ENCODE measurements around the gene NWD2.

- TF ChIP-seq CTCF (IDR thresholded peaks at IDR 0.05; ENCODE audit: insufficient read depth, low read length) = no peak
- no peak for TF ChIP-seq GABPA (IDR thresholded peaks at IDR 0.05; ENCODE audit: low read depth)
- TF ChIP-seq POLR2AphosphoS5 (IDR thresholded peaks at IDR 0.05; ENCODE audit: low read depth) = no peak
- no peak for TF ChIP-seq SPI1 (IDR thresholded peaks at IDR 0.05; ENCODE audit: borderline replicate concordance, low read depth)
These were observed 218.7 kb downstream of the NWD2 start for GRCh38 chr4:37463033-37463856.
